HG03108 (cell line): ENCODE measurements around the gene RIOK3.
"Not testable (repeated sequence)": the region's sequence is repeated elsewhere in the genome, so short reads cannot be mapped to it uniquely, and the experiment has no call there.

Experiments
- ATAC-seq: cut with Tn5 transposase; IDR thresholded peaks from one replicate; pipeline ENCODE4 v1.9.1; 2021; ENCODE audit warnings: moderate library complexity; ENCODE audit not compliant: unreplicated experiment

The RIOK3 gene

GRCh38 chr18:23494992-23495391, 41.9 kb downstream of the RIOK3 start:
- ATAC-seq, result no peak

GRCh38 chr18:23495723-23496440, 42.8 kb downstream of the RIOK3 start:
- no peak for ATAC-seq

GRCh38 chr18:23498117-23498516, 45.0 kb downstream of the RIOK3 start:
- no peak for ATAC-seq

- no peak for ATAC-seq
These were observed 45.8 kb downstream of the RIOK3 start for GRCh38 chr18:23498877-23499276.

GRCh38 chr18:23499291-23499781, 46.2 kb downstream of the RIOK3 start:
- ATAC-seq, result no peak

- no peak for ATAC-seq
These were observed 48.5 kb downstream of the RIOK3 start for GRCh38 chr18:23501626-23502025.

GRCh38 chr18:23502516-23503037, 49.5 kb downstream of the RIOK3 start:
- no peak for ATAC-seq

- ATAC-seq, result peak; percentile 65
These were observed 50.2 kb downstream of the RIOK3 start, which contains the start of gene RMC1 for GRCh38 chr18:23503038-23503962. Gene RMC1 (plus strand): TSS chr18:23503511. CDS start chr18:23503619, 108 bp downstream.

GRCh38 chr18:23503963-23504344, 50.9 kb downstream of the RIOK3 start:
- no peak for ATAC-seq

GRCh38 chr18:23504720-23505119, 51.6 kb downstream of the RIOK3 start:
- peak; percentile 40 for ATAC-seq

GRCh38 chr18:23506393-23506792, 53.3 kb downstream of the RIOK3 start:
- ATAC-seq, result no peak

GRCh38 chr18:23510923-23511322, 57.8 kb downstream of the RIOK3 start:
- ATAC-seq, result not testable (repeated sequence)

- ATAC-seq, result not testable (repeated sequence)
These were observed 59.1 kb downstream of the RIOK3 start for GRCh38 chr18:23512216-23512615.

- no peak for ATAC-seq
These were observed 59.6 kb downstream of the RIOK3 start for GRCh38 chr18:23512641-23513040.

- peak; percentile 77 for ATAC-seq
These were observed 62.9 kb downstream of the RIOK3 start for GRCh38 chr18:23515911-23516546.

- no peak for ATAC-seq
These were observed 66.6 kb downstream of the RIOK3 start for GRCh38 chr18:23519734-23520133.

GRCh38 chr18:23521271-23521670, 68.2 kb downstream of the RIOK3 start:
- ATAC-seq, result no peak

GRCh38 chr18:23521907-23522306, 68.8 kb downstream of the RIOK3 start:
- ATAC-seq, result no peak

GRCh38 chr18:23523429-23524212, 70.5 kb downstream of the RIOK3 start:
- no peak for ATAC-seq

GRCh38 chr18:23524213-23524707, 71.2 kb downstream of the RIOK3 start:
- ATAC-seq, result no peak
